Body of pancreas (tissue), 4 donors: ENCODE measurements around the gene DLG1. TPM values are rescaled to one million over a fixed set of nuclear protein-coding genes. Genes with fewer than 3 reads are reported as not detected.

ENCODE experiments used
- ATAC-seq: fragments of 150-250 bp; one replicate; pipeline ENCODE4 v1.9.1; 2016
- DNase-seq, 4 donors: peaks; one replicate each; pipeline ENCODE4 v3.0.0-alpha.2; 2019
- H3K27ac ChIP-seq, 4 donors: fragments of 200-600 bp; sonication (generic); 1 replicate in 3 of 4; 2 replicates in 1 of 4; pipeline versions ENCODE4 v1.5.1 to v1.6.1; 2016 to 2019; ENCODE audit warnings: mild to moderate bottlenecking in 1 of 4, mixed read lengths in 1 of 4, moderate library complexity in 1 of 4
- H3K27me3 ChIP-seq, 2 donors: fragments of 200-600 bp; sonication (generic); one replicate each; pipeline ENCODE4 v1.6.0; 2016; ENCODE audit warnings: mild to moderate bottlenecking in 1 of 2
- H3K36me3 ChIP-seq, 2 donors: fragments of 200-600 bp; sonication (generic); replicated peaks in 1 of 2; 2 replicates each; pipeline ENCODE4 v1.5.1; 2016; ENCODE audit warnings: low read depth in 2 of 2; ENCODE audit not compliant: insufficient read depth in 1 of 2
- H3K4me1 ChIP-seq: fragments of 200-600 bp; sonication (generic); one replicate; pipeline ENCODE4 v1.6.0; 2016
- H3K4me3 ChIP-seq, 2 donors: fragments of 200-600 bp; sonication (generic); 1 replicate in 1 of 2; 2 replicates in 1 of 2; pipeline ENCODE4 v1.5.1; 2016 to 2019
- H3K9me3 ChIP-seq, 3 donors: fragments of 200-600 bp; sonication (generic); 1 replicate in 2 of 3; 2 replicates in 1 of 3; pipeline ENCODE4 v1.5.1; 2016
- POLR2A ChIP-seq, 3 donors: fragments of 450-650 bp; IDR thresholded peaks; one replicate each; pipeline ENCODE4 v1.6.1; 2016; ENCODE audit warnings: antibody characterized with exemption in 3 of 3, mild to moderate bottlenecking in 2 of 3
- WGBS, 2 donors: methylation state at CpG; one replicate each; pipeline ENCODE4 v1.1.5; 2017; 5-methylcytosine and 5-hydroxymethylcytosine counted together
- intact Hi-C: fragments of 100-400 bp; cut with DNase I; formaldehyde crosslinking; loops from one replicate; pipeline ENCODE4 v1.15.1; 2023
- total RNA-seq, 2 donors: library from RNA; depleted of rRNA; stranded (reverse); fragments of >200 nt; gene quantifications; one replicate each; pipeline ENCODE4 v1.1.0, GENCODE V29; 2016
- TF ChIP-seq, protein P1 (sequence below), 7 experiments: fragments of 450-650 bp in 4 of 7; fragments of 200-600 bp in 3 of 7; sonication (generic) in 3 of 7; IDR thresholded peaks; one replicate each; pipeline ENCODE4 v1.5.1; 2016 to 2019; ENCODE audit warnings: antibody characterized with exemption in 7 of 7

Gene DLG1
- total RNA-seq, 2 donors from 2014 or later, result 45.8 to 48.8 TPM

DNA sequence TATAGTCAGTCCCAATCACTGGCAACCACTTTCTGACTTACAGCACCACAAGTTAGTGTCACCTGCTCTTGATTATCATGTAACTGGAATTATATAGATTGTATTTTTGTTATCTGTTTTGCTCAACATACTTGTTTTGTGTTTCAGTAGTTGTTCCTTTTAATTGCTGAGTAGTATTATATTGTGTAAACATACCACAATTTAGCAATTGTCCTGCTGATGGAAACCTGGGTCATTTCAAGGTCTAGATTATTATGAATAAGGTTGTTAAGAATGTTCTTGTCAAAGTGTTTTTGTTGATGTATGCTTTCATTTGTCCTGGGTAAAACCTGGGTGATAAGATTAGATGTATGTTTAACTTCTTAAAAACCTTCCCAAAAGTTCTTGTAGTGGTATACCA is 186.7 kb downstream of the DLG1 start:
- ATAC-seq (no peak), DNase-seq (no peak)
- Histone ChIP-seq H3K36me3 (no peaks in the 10 kb centered on the region), H3K27me3 (no peaks in the 10 kb centered on the region), H3K9me3 (no peaks in the 10 kb centered on the region), H3K4me1 (no peaks in the 10 kb centered on the region), H3K27ac (no peak overlapping the region), H3K4me3 (no peak overlapping the region)
- TF ChIP-seq, protein P1, sequence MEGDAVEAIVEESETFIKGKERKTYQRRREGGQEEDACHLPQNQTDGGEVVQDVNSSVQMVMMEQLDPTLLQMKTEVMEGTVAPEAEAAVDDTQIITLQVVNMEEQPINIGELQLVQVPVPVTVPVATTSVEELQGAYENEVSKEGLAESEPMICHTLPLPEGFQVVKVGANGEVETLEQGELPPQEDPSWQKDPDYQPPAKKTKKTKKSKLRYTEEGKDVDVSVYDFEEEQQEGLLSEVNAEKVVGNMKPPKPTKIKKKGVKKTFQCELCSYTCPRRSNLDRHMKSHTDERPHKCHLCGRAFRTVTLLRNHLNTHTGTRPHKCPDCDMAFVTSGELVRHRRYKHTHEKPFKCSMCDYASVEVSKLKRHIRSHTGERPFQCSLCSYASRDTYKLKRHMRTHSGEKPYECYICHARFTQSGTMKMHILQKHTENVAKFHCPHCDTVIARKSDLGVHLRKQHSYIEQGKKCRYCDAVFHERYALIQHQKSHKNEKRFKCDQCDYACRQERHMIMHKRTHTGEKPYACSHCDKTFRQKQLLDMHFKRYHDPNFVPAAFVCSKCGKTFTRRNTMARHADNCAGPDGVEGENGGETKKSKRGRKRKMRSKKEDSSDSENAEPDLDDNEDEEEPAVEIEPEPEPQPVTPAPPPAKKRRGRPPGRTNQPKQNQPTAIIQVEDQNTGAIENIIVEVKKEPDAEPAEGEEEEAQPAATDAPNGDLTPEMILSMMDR (IDR thresholded peaks at IDR 0.05), result no peak
- TF ChIP-seq POLR2A (IDR thresholded peaks at IDR 0.05), result no peak
- intact Hi-C loops, result no loop called here

DNA sequence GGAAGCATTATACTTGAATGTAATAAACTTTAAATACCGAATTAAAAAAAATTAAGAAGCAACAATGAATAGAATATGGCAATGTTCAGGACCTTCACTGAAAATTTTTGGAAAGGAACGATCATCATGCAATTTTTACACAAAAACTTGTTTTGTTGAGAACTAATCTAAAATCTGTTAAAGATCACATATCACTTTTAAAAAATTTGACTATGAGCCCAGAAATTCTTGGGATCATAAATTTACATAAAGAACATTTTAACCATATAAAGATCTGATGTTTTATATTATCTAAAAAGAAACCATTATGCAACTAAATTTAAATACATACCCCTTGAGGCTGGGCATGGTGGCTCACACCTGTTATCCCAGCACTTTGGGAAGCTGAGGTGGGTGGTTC is 192.6 kb downstream of the DLG1 start:
- no peak for ATAC-seq
- DNase-seq, result no peak
- TF ChIP-seq POLR2A (IDR thresholded peaks at IDR 0.05), result no peak
- TF ChIP-seq, protein P1 (IDR thresholded peaks at IDR 0.05), result no peak
- intact Hi-C loops, result no loop called here
- H3K9me3 ChIP-seq, result no peaks in the 10 kb centered on the region
- no peak overlapping the region for H3K4me3 ChIP-seq
- H3K36me3 ChIP-seq, result peaks cover 0 to 2% of the 10 kb centered on the region in 2 donors
- no peaks in the 10 kb centered on the region for H3K27me3 ChIP-seq
- H3K27ac ChIP-seq, result no peak overlapping the region
- H3K4me1 ChIP-seq, result no peaks in the 10 kb centered on the region
- WGBS, 2 donors, result 75 to 92% methylated on average over 2 of the region's 2 CpGs

DNA sequence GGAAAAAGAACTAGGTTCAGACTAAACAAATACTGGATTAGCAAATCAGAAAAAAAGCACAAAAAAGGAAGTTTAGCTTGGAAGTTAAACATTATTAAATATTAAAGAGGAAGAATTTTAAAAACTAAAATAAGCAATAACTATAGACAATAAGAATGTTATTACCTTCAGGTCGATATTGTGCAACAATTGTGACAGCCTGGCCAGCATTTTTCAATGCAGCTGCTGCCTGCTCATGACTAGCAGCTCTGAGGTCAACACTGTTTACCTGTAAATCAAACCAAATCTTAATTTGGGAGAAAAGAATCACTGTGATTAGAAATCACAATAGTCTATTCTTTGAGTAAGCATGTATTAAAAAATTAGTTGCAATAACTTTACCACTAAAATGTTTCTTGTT is 193.7 kb downstream of the DLG1 start:
- peak in 1 of 4 donors; percentile 6 for DNase-seq

DNA sequence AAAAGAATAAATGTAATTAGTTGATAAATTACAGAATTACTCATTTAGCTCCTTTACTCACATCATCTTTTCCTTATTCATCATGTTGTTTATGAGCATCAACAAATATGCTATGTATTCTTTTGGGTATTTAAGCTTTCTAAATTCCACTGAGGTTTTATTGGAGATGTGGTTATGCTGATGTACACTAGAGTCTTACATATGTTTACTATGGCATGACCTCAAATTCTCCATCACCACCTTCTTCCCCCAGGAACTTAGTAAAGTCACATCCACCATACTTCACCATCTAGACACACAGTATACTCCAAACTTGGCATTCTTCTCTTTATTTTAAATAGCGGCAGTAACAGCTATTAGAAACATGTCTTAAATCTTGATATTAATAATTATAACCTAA is 194.6 kb downstream of the DLG1 start:
- WGBS, 2 donors, result 88 to 98% methylated on average over 1 of the region's 1 CpG
- Histone ChIP-seq H3K27me3 (no peaks in the 10 kb centered on the region), H3K4me1 (no peaks in the 10 kb centered on the region), H3K27ac (no peak overlapping the region), H3K9me3 (no peaks in the 10 kb centered on the region), H3K4me3 (no peak overlapping the region), H3K36me3 (peaks cover 0 to 2% of the 10 kb centered on the region in 2 donors)
- ATAC-seq (no peak), DNase-seq (no peak)
- intact Hi-C loops, result no loop called here
- TF ChIP-seq, protein P1 (IDR thresholded peaks at IDR 0.05), result no peak
- no peak for TF ChIP-seq POLR2A (IDR thresholded peaks at IDR 0.05)

More for the DNA sequence above, 193.7 kb downstream of the DLG1 start:
- ATAC-seq, result no peak
- Histone ChIP-seq H3K9me3 (no peaks in the 10 kb centered on the region), H3K27ac (no peak overlapping the region), H3K4me3 (no peak overlapping the region), H3K4me1 (no peaks in the 10 kb centered on the region), H3K27me3 (no peaks in the 10 kb centered on the region), H3K36me3 (peaks cover 0 to 2% of the 10 kb centered on the region in 2 donors)
- intact Hi-C loops, result no loop called here
- no peak for TF ChIP-seq POLR2A (IDR thresholded peaks at IDR 0.05)
- TF ChIP-seq, protein P1 (IDR thresholded peaks at IDR 0.05), result no peak
- 35 to 50% methylated on average over 1 of the region's 1 CpG for WGBS, 2 donors

DNA sequence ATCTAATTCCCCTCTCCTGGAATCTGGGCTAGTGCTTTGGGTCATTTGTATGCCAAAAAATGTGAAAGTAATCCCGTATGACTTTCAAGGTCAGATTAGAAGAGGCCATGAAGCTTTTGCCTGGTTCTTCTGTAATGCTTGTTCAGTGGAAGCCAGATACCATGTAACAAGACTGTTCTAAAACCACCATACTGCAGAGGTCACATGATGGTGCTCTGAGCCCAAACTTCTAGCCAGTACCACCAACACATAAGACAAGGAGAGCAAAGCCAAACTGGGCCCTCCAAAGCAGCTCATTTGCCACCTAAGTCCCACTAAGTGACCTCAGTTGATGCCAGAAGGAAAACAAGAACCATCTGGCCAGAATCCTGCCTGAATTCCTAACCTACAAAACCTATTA is 204.5 kb downstream of the DLG1 start:
- Histone ChIP-seq H3K27ac (no peak overlapping the region), H3K36me3 (no peaks in the 10 kb centered on the region), H3K4me1 (peaks cover 4% of the 10 kb centered on the region), H3K9me3 (no peaks in the 10 kb centered on the region), H3K27me3 (no peaks in the 10 kb centered on the region), H3K4me3 (no peak overlapping the region)
- intact Hi-C loops, result no loop called here
- TF ChIP-seq POLR2A (IDR thresholded peaks at IDR 0.05), result no peak
- TF ChIP-seq, protein P1 (IDR thresholded peaks at IDR 0.05), result no peak
- no peak for ATAC-seq
- 13 to 24% methylated on average over 1 of the region's 1 CpG for WGBS, 2 donors
- no peak for DNase-seq
